GM12891 (cell line): ENCODE measurements around the gene SEC14L5.

Experiments used
- DNase-seq: peaks from one replicate; pipeline ENCODE4 v3.0.0; 2011; ENCODE audit warnings: low spot score; ENCODE audit not compliant: insufficient read length
- FAIRE-seq: peaks from 2 replicates; lab custom pipeline; 2011; peaks lifted over from hg19 to GRCh38; lab: Jason Lieb, UNC
- PAX5 ChIP-seq: IDR thresholded peaks from 2 replicates; pipeline ENCODE4 v1.6.1; 2011; ENCODE audit warnings: low read length, moderate library complexity, mild to moderate bottlenecking; ENCODE audit not compliant: insufficient read depth, severe bottlenecking
- POLR2A ChIP-seq: IDR thresholded peaks from 2 replicates; pipeline ENCODE4 v1.6.1; 2011; ENCODE audit warnings: low read depth, low read length, control low read depth
- POLR2AphosphoS5 ChIP-seq: IDR thresholded peaks from 2 replicates; pipeline ENCODE4 v1.6.1; 2011; ENCODE audit warnings: low read depth, low read length, control low read depth
- POU2F2 ChIP-seq: IDR thresholded peaks from 2 replicates; pipeline ENCODE4 v1.6.1; 2011; ENCODE audit warnings: low read depth, mild to moderate bottlenecking, control low read depth, low read length, moderate library complexity
- SPI1 ChIP-seq: IDR thresholded peaks from 2 replicates; pipeline ENCODE4 v1.6.1; 2011; ENCODE audit warnings: low read depth, low read length, control low read depth
- TAF1 ChIP-seq: IDR thresholded peaks from 2 replicates; pipeline ENCODE4 v1.6.1; 2011; ENCODE audit warnings: low read depth, low read length, control low read depth

Gene SEC14L5

GRCh38 chr16:5016967-5017677 lies 59.0 kb downstream of the SEC14L5 start:
- TF ChIP-seq TAF1 (no peak), POU2F2 (no peak)
- DNase-seq (no peak), FAIRE-seq (no peak)

- no peak for DNase-seq
- TF ChIP-seq SPI1 (no peak), POLR2A (no peak), TAF1 (no peak), PAX5 (no peak)
- no peak for FAIRE-seq
Observed at GRCh38 chr16:5017678-5017969, 59.5 kb downstream of the SEC14L5 start.

GRCh38 chr16:5018793-5019192 lies 60.7 kb downstream of the SEC14L5 start:
- no peak for TF ChIP-seq POLR2A
- TF ChIP-seq POU2F2, result no peak
- no peak for TF ChIP-seq TAF1
- TF ChIP-seq POLR2AphosphoS5, result no peak
- TF ChIP-seq SPI1, result no peak
- no peak for TF ChIP-seq PAX5
- DNase-seq (no peak), FAIRE-seq (no peak)

GRCh38 chr16:5019775-5020174 lies 61.6 kb downstream of the SEC14L5 start:
- no peak for TF ChIP-seq POLR2AphosphoS5
- no peak for TF ChIP-seq PAX5
- no peak for TF ChIP-seq SPI1
- no peak for TF ChIP-seq TAF1
- no peak for TF ChIP-seq POU2F2
- no peak for TF ChIP-seq POLR2A
- no peak for FAIRE-seq
- no peak for DNase-seq

GRCh38 chr16:5020551-5020950 lies 62.4 kb downstream of the SEC14L5 start:
- DNase-seq, result no peak
- FAIRE-seq, result no peak
- TF ChIP-seq TAF1, result no peak
- TF ChIP-seq POU2F2, result no peak
- no peak for TF ChIP-seq SPI1
- no peak for TF ChIP-seq POLR2A
- TF ChIP-seq POLR2AphosphoS5, result no peak
- no peak for TF ChIP-seq PAX5

GRCh38 chr16:5022521-5022920 lies 64.4 kb downstream of the SEC14L5 start:
- DNase-seq (no peak), FAIRE-seq (no peak)
- no peak for TF ChIP-seq PAX5
- no peak for TF ChIP-seq TAF1

GRCh38 chr16:5024632-5025031 lies 66.5 kb downstream of the SEC14L5 start:
- no peak for DNase-seq

GRCh38 chr16:5025171-5025632 lies 67.1 kb downstream of the SEC14L5 start:
- TF ChIP-seq TAF1, result no peak
- no peak for TF ChIP-seq POU2F2
- TF ChIP-seq PAX5, result no peak
- no peak for TF ChIP-seq SPI1
- TF ChIP-seq POLR2A, result no peak
- no peak for TF ChIP-seq POLR2AphosphoS5
- FAIRE-seq, result no peak
- no peak for DNase-seq

More at GRCh38 chr16:5024632-5025031, 66.5 kb downstream of the SEC14L5 start:
- no peak for FAIRE-seq
- TF ChIP-seq POLR2AphosphoS5 (no peak), POU2F2 (no peak), PAX5 (no peak), SPI1 (no peak), POLR2A (no peak), TAF1 (no peak)

GRCh38 chr16:5026664-5027063 lies 68.5 kb downstream of the SEC14L5 start:
- FAIRE-seq, result no peak
- TF ChIP-seq POLR2AphosphoS5 (no peak), PAX5 (no peak), POLR2A (no peak), POU2F2 (no peak), TAF1 (no peak), SPI1 (no peak)
- DNase-seq, result no peak

GRCh38 chr16:5027086-5027485 lies 69.0 kb downstream of the SEC14L5 start:
- DNase-seq, result no peak
- TF ChIP-seq TAF1, result no peak
- TF ChIP-seq POLR2A, result no peak
- no peak for TF ChIP-seq PAX5
- TF ChIP-seq SPI1, result no peak
- no peak for TF ChIP-seq POLR2AphosphoS5
- no peak for TF ChIP-seq POU2F2
- no peak for FAIRE-seq
